Osteocyte (in vitro differentiated cells): ENCODE data around the gene C17orf58. TPM values are rescaled to one million over a fixed set of nuclear protein-coding genes. Genes with fewer than 3 reads are reported as not detected.
"Not testable (repeated sequence)": the region's sequence is repeated elsewhere in the genome, so short reads cannot be mapped to it uniquely, and the experiment has no call there.

Experiments
- DNase-seq: peaks from one replicate; pipeline ENCODE4 v3.0.0; 2021; ENCODE audit warnings: mixed read lengths; ENCODE audit not compliant: unreplicated experiment; ENCODE audit errors: extremely low spot score
- H3K27ac Mint-ChIP-seq: one replicate; pipeline ENCODE4 v1.8.0; 2021; ENCODE audit warnings: mild to moderate bottlenecking, mixed read lengths; ENCODE audit not compliant: unreplicated experiment
- H3K27me3 Mint-ChIP-seq: one replicate; pipeline ENCODE4 v1.8.0; 2021; ENCODE audit warnings: mixed read lengths; ENCODE audit not compliant: unreplicated experiment
- H3K36me3 Mint-ChIP-seq: one replicate; pipeline ENCODE4 v1.8.0; 2021; ENCODE audit warnings: mixed read lengths; ENCODE audit not compliant: unreplicated experiment
- H3K4me1 Mint-ChIP-seq: one replicate; pipeline ENCODE4 v1.8.0; 2021; ENCODE audit warnings: mixed read lengths; ENCODE audit not compliant: unreplicated experiment
- H3K4me3 Mint-ChIP-seq: one replicate; pipeline ENCODE4 v1.8.0; 2021; ENCODE audit warnings: mild to moderate bottlenecking, moderate library complexity, mixed read lengths; ENCODE audit not compliant: unreplicated experiment
- H3K9me3 Mint-ChIP-seq: one replicate; pipeline ENCODE4 v1.8.0; 2021; ENCODE audit warnings: mixed read lengths; ENCODE audit not compliant: unreplicated experiment
- CTCF ChIP-seq: fragments of 200-600 bp; sonication (generic); IDR thresholded peaks from 2 replicates; pipeline ENCODE4 v1.5.0; 2021; ENCODE audit warnings: antibody characterized with exemption, mild to moderate bottlenecking, moderate library complexity
- total RNA-seq: library from RNA; stranded (reverse); gene quantifications from 2 replicates; pipeline ENCODE4 v1.2.1, GENCODE V29; 2021

The C17orf58 gene
- total RNA-seq, 1 donor from 2014 or later, result 12.2 TPM

GRCh38 chr17:68033636-68034451 lies 37.6 kb upstream of the C17orf58 start:
- Mint-ChIP-seq H3K36me3 (peaks cover 10% of the 10 kb centered on the region), H3K27ac (peak overlapping the region; percentile 52), H3K4me3 (no peak overlapping the region), H3K27me3 (no peaks in the 10 kb centered on the region), H3K4me1 (peaks cover 31% of the 10 kb centered on the region), H3K9me3 (no peaks in the 10 kb centered on the region)
- no peak for DNase-seq
- no peak for TF ChIP-seq CTCF

GRCh38 chr17:68029512-68030215 lies 33.4 kb upstream of the C17orf58 start:
- Mint-ChIP-seq H3K9me3 (no peaks in the 10 kb centered on the region), H3K4me1 (peaks cover 8% of the 10 kb centered on the region), H3K27ac (no peak overlapping the region), H3K4me3 (no peak overlapping the region), H3K36me3 (no peaks in the 10 kb centered on the region), H3K27me3 (no peaks in the 10 kb centered on the region)
- no peak for DNase-seq
- no peak for TF ChIP-seq CTCF

GRCh38 chr17:68022547-68022946 lies 26.3 kb upstream of the C17orf58 start:
- not testable (repeated sequence) for H3K36me3 Mint-ChIP-seq, H3K4me3 Mint-ChIP-seq, H3K9me3 Mint-ChIP-seq, DNase-seq, H3K4me1 Mint-ChIP-seq, H3K27me3 Mint-ChIP-seq, H3K27ac Mint-ChIP-seq

- H3K9me3 Mint-ChIP-seq, result no peaks in the 10 kb centered on the region
- no peaks in the 10 kb centered on the region for H3K36me3 Mint-ChIP-seq
- H3K4me1 Mint-ChIP-seq, result peaks cover 6% of the 10 kb centered on the region
- no peak overlapping the region for H3K27ac Mint-ChIP-seq
- no peak for DNase-seq
- H3K27me3 Mint-ChIP-seq, result no peaks in the 10 kb centered on the region
- H3K4me3 Mint-ChIP-seq, result peak overlapping the region; percentile 14
- TF ChIP-seq CTCF, result no peak
These were observed 25.7 kb upstream of the C17orf58 start for GRCh38 chr17:68021963-68022362.

GRCh38 chr17:68020791-68021190 lies 24.5 kb upstream of the C17orf58 start:
- H3K27ac Mint-ChIP-seq, result peak overlapping the region; percentile 79
- H3K27me3 Mint-ChIP-seq, H3K36me3 Mint-ChIP-seq, H3K4me1 Mint-ChIP-seq, DNase-seq, H3K9me3 Mint-ChIP-seq: not testable (repeated sequence)
- H3K4me3 Mint-ChIP-seq, result peak overlapping the region; percentile 82

GRCh38 chr17:68020409-68020756 lies 24.1 kb upstream of the C17orf58 start:
- no peaks in the 10 kb centered on the region for H3K36me3 Mint-ChIP-seq
- no peak for TF ChIP-seq CTCF
- peak overlapping the region; percentile 79 for H3K27ac Mint-ChIP-seq
- H3K4me3 Mint-ChIP-seq, result peak overlapping the region; percentile 82
- H3K27me3 Mint-ChIP-seq, result no peaks in the 10 kb centered on the region
- H3K4me1 Mint-ChIP-seq, result peaks cover 6% of the 10 kb centered on the region
- DNase-seq, result no peak
- H3K9me3 Mint-ChIP-seq, result no peaks in the 10 kb centered on the region
